ENCODE measurements around the gene ACY1.
A peak's percentile ranks its signal among the peaks of the same experiment; 100 is the strongest.
"Not testable (repeated sequence)": the region's sequence is repeated elsewhere in the genome, so short reads cannot be mapped to it uniquely, and the experiment has no call there.

Gene ACY1

DNA sequence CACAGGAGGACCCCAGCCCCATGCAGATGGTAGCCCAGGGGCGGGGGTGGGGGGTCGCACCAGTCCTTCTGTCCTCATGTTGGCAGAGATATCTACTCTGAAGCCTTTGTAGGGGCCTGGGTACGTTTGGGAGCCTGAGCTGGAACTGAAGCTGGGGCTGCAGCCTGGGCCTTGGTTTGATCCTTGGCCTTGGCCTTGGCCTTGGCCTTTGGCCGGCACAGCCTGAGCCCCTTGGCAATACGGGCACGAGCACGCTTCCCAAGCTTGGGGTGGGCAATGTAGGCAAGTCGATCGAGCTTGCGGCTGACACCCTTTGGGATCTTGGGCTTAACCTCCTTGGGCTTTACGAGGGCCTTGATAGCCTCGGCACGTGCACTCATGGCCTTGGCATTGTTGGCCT, 10.3 kb downstream of the ACY1 start:
- H3K27me3 ChIP-seq (ENCODE audit: control insufficient read depth in 1 of 2, insufficient read depth in 2 of 2, low read length in 2 of 2); H3K9me3 ChIP-seq (ENCODE audit: low read length); H3K9ac ChIP-seq (ENCODE audit: low read length); H3K27ac ChIP-seq (ENCODE audit: low read depth, low read length); H3K4me3 ChIP-seq (ENCODE audit: low read depth in 1 of 2, low read length in 2 of 2): not testable (repeated sequence)
- H3K4me1 ChIP-seq (ENCODE audit: insufficient read depth, low read length): peaks cover 14% of the 10 kb centered on the region
- H3K36me3 ChIP-seq (ENCODE audit: insufficient read depth, low read length): peaks cover 24% of the 10 kb centered on the region

- Histone ChIP-seq H3K27me3 (ENCODE audit: control insufficient read depth in 1 of 2, insufficient read depth in 2 of 2, low read length in 2 of 2) (no peaks in the 10 kb centered on the region), H3K27ac (ENCODE audit: low read depth, low read length) (peak overlapping the region; percentile 71), H3K9me3 (ENCODE audit: low read length) (no peaks in the 10 kb centered on the region), H3K4me1 (ENCODE audit: insufficient read depth, low read length) (peaks cover 14% of the 10 kb centered on the region), H3K36me3 (ENCODE audit: insufficient read depth, low read length) (peaks cover 24% of the 10 kb centered on the region), H3K9ac (ENCODE audit: low read length) (peak overlapping the region; percentile 90), H3K4me3 (ENCODE audit: low read depth in 1 of 2, low read length in 2 of 2) (peak overlapping the region in 1 of 2 donors; percentile 98)
Observed at GRCh38 chr3:51994530-51994929, 11.2 kb downstream of the ACY1 start.

DNA sequence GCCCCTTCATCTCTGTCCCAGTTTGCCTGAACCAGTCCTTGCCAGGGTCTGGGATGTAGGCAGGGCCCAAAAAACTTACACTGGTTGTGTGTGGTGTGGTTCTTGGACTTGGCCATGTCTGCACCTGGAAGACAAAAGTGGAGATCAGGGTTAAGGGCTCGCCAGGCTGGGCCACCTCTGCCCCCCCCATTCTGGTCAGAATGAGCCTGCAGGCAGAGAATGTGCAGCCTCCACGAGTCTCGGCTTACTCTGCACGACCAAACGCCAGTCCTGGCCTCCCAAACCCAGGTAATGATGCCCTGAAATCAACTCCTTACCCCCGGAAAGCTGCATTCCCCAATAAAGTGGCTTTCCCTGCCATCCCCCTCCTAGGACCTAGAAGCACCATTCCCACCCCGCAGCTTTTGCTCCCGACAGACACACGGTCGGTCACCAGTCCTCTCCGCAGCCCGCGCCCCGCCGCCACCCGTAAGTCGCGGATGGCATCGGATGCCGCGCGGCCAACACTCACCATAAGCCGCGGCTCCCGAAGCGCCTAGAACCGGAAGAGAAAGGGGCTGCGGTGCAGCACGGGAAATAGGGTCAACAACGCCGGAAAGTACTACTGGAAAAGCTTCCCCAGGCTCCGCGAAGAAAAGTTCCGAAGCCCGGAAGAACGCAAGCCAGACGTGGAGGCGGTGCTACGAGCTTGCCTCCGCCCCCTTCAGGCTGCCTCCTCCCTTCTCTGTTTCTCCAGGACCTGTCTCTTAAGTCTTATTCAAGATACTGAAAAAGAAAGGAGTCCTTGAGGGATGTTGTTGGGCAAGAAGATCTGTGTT, 12.2 kb downstream of the ACY1 start, which contains the start of gene RPL29:
RPL29 (minus strand) TSS at position 550 of the 818 bp plus-strand sequence; CDS start at position 116, 434 bp downstream.
- Histone ChIP-seq H3K4me3 (ENCODE audit: low read depth in 1 of 2, low read length in 2 of 2) (peak within 1 kb of the TSS; percentile 17 to 98), H3K27ac (ENCODE audit: low read depth, low read length) (peak within 1 kb of the TSS; percentile 71), H3K9me3 (ENCODE audit: low read length) (no peaks in the 10 kb centered on the region), H3K9ac (ENCODE audit: low read length) (peak within 1 kb of the TSS; percentile 90), H3K27me3 (ENCODE audit: control insufficient read depth in 1 of 2, insufficient read depth in 2 of 2, low read length in 2 of 2) (peaks cover 0 to 7% of the 10 kb centered on the region in 2 donors), H3K36me3 (ENCODE audit: insufficient read depth, low read length) (peaks cover 24% of the 10 kb centered on the region), H3K4me1 (ENCODE audit: insufficient read depth, low read length) (peaks cover 14% of the 10 kb centered on the region)

- H3K9ac ChIP-seq (ENCODE audit: low read length): no peak overlapping the region
- no peak overlapping the region for H3K27ac ChIP-seq (ENCODE audit: low read depth, low read length)
- H3K4me1 ChIP-seq (ENCODE audit: insufficient read depth, low read length): peaks cover 14% of the 10 kb centered on the region
- no peaks in the 10 kb centered on the region for H3K9me3 ChIP-seq (ENCODE audit: low read length)
- H3K27me3 ChIP-seq (ENCODE audit: control insufficient read depth in 1 of 2, insufficient read depth in 2 of 2, low read length in 2 of 2): peaks cover 0 to 7% of the 10 kb centered on the region in 2 donors
- no peak overlapping the region for H3K4me3 ChIP-seq (ENCODE audit: low read depth in 1 of 2, low read length in 2 of 2)
- H3K36me3 ChIP-seq (ENCODE audit: insufficient read depth, low read length): peaks cover 21% of the 10 kb centered on the region
Observed at GRCh38 chr3:51997172-51997571, 13.8 kb downstream of the ACY1 start.

GRCh38 chr3:51997935-51998596, 14.7 kb downstream of the ACY1 start:
- Histone ChIP-seq H3K27me3 (ENCODE audit: control insufficient read depth in 1 of 2, insufficient read depth in 2 of 2, low read length in 2 of 2) (peaks cover 0 to 7% of the 10 kb centered on the region in 2 donors), H3K36me3 (ENCODE audit: insufficient read depth, low read length) (peaks cover 14% of the 10 kb centered on the region), H3K4me1 (ENCODE audit: insufficient read depth, low read length) (peaks cover 14% of the 10 kb centered on the region), H3K4me3 (ENCODE audit: low read depth in 1 of 2, low read length in 2 of 2) (no peak overlapping the region), H3K9me3 (ENCODE audit: low read length) (no peaks in the 10 kb centered on the region), H3K9ac (ENCODE audit: low read length) (no peak overlapping the region), H3K27ac (ENCODE audit: low read depth, low read length) (no peak overlapping the region)

DNA sequence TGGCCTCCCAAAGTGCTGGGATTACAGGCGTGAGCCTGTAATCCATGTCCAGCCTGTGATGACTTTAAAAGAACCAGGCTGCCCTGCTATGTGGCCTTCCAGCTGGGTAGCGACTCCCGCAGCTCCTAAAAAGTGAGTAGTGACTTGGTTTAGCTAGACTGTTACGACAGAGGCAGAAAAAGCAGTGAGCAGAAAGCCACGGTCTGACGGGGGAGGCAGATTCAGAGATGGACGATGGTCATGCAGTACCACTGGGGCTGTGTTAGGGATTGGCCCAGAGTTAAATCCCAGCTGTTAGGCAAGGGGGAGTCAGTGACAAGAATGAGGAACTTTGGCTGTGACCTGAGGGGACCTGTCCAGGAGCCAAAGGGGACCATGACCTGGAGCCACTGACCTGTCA, 15.4 kb downstream of the ACY1 start:
- no peak overlapping the region for H3K4me3 ChIP-seq (ENCODE audit: low read depth in 1 of 2, low read length in 2 of 2)
- H3K36me3 ChIP-seq (ENCODE audit: insufficient read depth, low read length): peaks cover 14% of the 10 kb centered on the region
- H3K9me3 ChIP-seq (ENCODE audit: low read length): no peaks in the 10 kb centered on the region

DNA sequence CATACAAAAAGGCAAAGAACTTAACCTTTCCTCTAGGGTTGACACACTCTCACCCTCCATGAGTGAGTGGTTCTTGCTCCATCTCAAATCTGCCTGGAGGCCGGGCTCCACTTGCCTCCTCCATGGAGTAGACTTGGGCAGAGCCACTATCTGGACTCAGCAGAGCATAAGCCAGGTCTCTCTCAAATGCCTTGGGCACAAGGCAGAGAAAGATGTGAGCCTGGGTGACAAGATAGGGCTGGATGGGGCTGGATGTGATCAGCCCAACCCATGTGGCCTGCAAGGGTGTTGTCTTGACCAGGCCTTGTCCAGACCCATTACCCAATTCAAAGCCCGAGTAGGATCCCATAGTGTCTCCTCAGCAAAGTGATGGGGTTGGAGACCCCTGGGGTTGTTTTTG, 16.5 kb downstream of the ACY1 start:
- H3K4me1 ChIP-seq (ENCODE audit: insufficient read depth, low read length): peaks cover 5% of the 10 kb centered on the region
- peaks cover 0 to 7% of the 10 kb centered on the region in 2 donors for H3K27me3 ChIP-seq (ENCODE audit: control insufficient read depth in 1 of 2, insufficient read depth in 2 of 2, low read length in 2 of 2)
- no peak overlapping the region for H3K4me3 ChIP-seq (ENCODE audit: low read depth in 1 of 2, low read length in 2 of 2)
- peaks cover 4% of the 10 kb centered on the region for H3K36me3 ChIP-seq (ENCODE audit: insufficient read depth, low read length)
- no peaks in the 10 kb centered on the region for H3K9me3 ChIP-seq (ENCODE audit: low read length)
- H3K27ac ChIP-seq (ENCODE audit: low read depth, low read length): no peak overlapping the region
- no peak overlapping the region for H3K9ac ChIP-seq (ENCODE audit: low read length)

More for the DNA sequence above, 15.4 kb downstream of the ACY1 start:
- H3K4me1 ChIP-seq (ENCODE audit: insufficient read depth, low read length): peaks cover 14% of the 10 kb centered on the region
- no peak overlapping the region for H3K9ac ChIP-seq (ENCODE audit: low read length)
- peaks cover 0 to 7% of the 10 kb centered on the region in 2 donors for H3K27me3 ChIP-seq (ENCODE audit: control insufficient read depth in 1 of 2, insufficient read depth in 2 of 2, low read length in 2 of 2)
- H3K27ac ChIP-seq (ENCODE audit: low read depth, low read length): no peak overlapping the region

DNA sequence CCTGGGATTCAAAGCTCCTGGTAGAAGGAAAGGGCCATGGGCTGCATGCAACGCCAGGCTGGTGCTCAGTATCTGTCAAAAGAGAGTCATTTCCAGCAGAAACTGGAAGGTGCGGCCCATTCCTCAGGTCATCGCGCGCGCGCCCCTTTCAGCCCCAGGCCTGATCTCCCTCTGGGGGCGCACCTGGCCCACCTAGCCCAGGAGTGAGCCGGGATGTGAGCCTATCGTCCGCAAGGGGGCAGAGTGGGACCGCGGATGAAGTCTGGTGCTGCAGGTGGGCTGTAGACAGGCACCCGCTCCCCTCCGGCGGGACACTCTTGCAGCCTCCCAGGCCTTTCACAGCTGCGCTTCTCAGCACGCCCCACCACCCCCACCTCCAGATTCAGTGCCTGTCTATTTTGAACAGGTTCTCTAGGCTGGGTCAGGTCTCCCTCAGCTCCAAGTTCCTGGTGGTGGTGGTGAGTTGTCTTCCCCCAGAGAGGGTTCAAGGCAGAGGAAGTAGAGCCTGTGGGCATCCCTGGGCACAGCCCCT, 18.2 kb downstream of the ACY1 start:
- Histone ChIP-seq H3K27ac (ENCODE audit: low read depth, low read length) (no peak overlapping the region), H3K9me3 (ENCODE audit: low read length) (no peaks in the 10 kb centered on the region), H3K4me1 (ENCODE audit: insufficient read depth, low read length) (no peaks in the 10 kb centered on the region), H3K27me3 (ENCODE audit: control insufficient read depth in 1 of 2, insufficient read depth in 2 of 2, low read length in 2 of 2) (peaks cover 0 to 7% of the 10 kb centered on the region in 2 donors), H3K36me3 (ENCODE audit: insufficient read depth, low read length) (no peaks in the 10 kb centered on the region), H3K4me3 (ENCODE audit: low read depth in 1 of 2, low read length in 2 of 2) (no peak overlapping the region), H3K9ac (ENCODE audit: low read length) (no peak overlapping the region)

- no peaks in the 10 kb centered on the region for H3K4me1 ChIP-seq (ENCODE audit: insufficient read depth, low read length)
- no peaks in the 10 kb centered on the region for H3K9me3 ChIP-seq (ENCODE audit: low read length)
- no peak overlapping the region for H3K4me3 ChIP-seq (ENCODE audit: low read depth in 1 of 2, low read length in 2 of 2)
- H3K36me3 ChIP-seq (ENCODE audit: insufficient read depth, low read length): no peaks in the 10 kb centered on the region
- H3K27me3 ChIP-seq (ENCODE audit: control insufficient read depth in 1 of 2, insufficient read depth in 2 of 2, low read length in 2 of 2): peaks cover 0 to 7% of the 10 kb centered on the region in 2 donors
- no peak overlapping the region for H3K27ac ChIP-seq (ENCODE audit: low read depth, low read length)
- H3K9ac ChIP-seq (ENCODE audit: low read length): no peak overlapping the region
Observed at GRCh38 chr3:52002748-52003147, 19.4 kb downstream of the ACY1 start.

DNA sequence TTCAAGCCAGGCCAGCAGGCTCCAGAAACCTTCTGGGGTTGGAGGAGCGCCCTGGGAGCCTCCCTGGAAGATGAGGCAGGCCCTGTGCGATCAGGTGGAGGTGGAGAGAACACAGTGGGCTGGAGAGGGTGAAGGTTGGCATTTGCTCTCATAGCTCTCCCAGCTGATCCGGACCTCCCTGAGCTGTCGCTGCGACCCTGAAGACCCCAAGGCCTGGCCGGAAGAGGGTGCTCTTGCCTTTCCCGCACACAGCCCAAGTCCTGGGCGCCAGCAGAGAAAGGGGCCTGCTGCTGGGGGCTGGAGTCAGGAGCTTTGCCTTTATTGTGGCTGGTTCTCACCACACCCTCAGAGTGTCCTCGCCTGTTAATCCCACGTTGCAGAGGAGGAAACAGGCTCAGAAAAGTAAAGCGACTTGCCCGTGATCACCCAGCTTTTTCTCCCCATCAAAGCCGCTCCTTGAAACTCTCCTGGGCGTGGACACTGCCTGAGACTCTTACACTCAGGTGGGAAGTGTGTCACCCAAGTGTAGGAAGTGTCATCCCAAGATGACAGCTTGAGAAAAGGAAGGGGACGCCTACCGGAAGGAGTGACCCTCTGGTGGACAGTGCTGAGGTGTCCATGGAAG, 20.9 kb downstream of the ACY1 start:
- no peaks in the 10 kb centered on the region for H3K4me1 ChIP-seq (ENCODE audit: insufficient read depth, low read length)
- no peak overlapping the region for H3K4me3 ChIP-seq (ENCODE audit: low read depth in 1 of 2, low read length in 2 of 2)
- H3K9me3 ChIP-seq (ENCODE audit: low read length): no peaks in the 10 kb centered on the region
- H3K9ac ChIP-seq (ENCODE audit: low read length): no peak overlapping the region
- no peak overlapping the region for H3K27ac ChIP-seq (ENCODE audit: low read depth, low read length)
- H3K27me3 ChIP-seq (ENCODE audit: control insufficient read depth in 1 of 2, insufficient read depth in 2 of 2, low read length in 2 of 2): peaks cover 0 to 7% of the 10 kb centered on the region in 2 donors
- no peaks in the 10 kb centered on the region for H3K36me3 ChIP-seq (ENCODE audit: insufficient read depth, low read length)

DNA sequence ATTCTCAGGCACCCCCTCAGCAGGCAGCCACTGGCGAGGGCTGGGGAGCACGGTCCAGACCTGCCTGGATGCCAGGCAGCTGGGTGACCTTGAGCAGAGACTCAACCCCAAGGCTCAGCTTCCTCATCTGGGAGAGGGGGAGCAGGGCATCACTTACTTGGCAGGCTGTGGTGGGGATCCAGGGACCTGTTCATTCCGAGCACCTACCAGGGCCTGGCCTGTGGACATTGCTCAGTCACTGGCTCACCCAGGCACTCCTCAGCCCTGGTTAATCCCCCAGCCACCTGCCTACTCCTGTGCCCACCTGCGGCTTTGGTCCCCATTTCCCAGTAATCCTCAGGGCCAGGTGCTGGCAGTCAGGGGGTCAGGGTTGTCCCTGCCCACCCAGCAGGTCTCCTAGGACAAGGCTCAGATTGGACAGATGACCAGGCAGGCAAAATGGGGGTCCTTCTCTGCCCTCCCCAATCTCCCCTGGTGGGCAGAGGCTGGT, 21.6 kb downstream of the ACY1 start:
- no peak overlapping the region for H3K4me3 ChIP-seq (ENCODE audit: low read depth in 1 of 2, low read length in 2 of 2)
- no peaks in the 10 kb centered on the region for H3K9me3 ChIP-seq (ENCODE audit: low read length)
- H3K9ac ChIP-seq (ENCODE audit: low read length): no peak overlapping the region
- H3K27ac ChIP-seq (ENCODE audit: low read depth, low read length): no peak overlapping the region
- no peaks in the 10 kb centered on the region for H3K4me1 ChIP-seq (ENCODE audit: insufficient read depth, low read length)
- H3K27me3 ChIP-seq (ENCODE audit: control insufficient read depth in 1 of 2, insufficient read depth in 2 of 2, low read length in 2 of 2): peaks cover 0 to 6% of the 10 kb centered on the region in 2 donors
- H3K36me3 ChIP-seq (ENCODE audit: insufficient read depth, low read length): no peaks in the 10 kb centered on the region
